ENCODE results near the gene TBC1D21. TPM values are rescaled to one million over a fixed set of nuclear protein-coding genes. Genes with fewer than 3 reads are reported as not detected.
A peak's percentile ranks its signal among the peaks of the same experiment; 100 is the strongest.

The TBC1D21 gene
- total RNA-seq, 4 donors from 2014 or later: not detected

DNA sequence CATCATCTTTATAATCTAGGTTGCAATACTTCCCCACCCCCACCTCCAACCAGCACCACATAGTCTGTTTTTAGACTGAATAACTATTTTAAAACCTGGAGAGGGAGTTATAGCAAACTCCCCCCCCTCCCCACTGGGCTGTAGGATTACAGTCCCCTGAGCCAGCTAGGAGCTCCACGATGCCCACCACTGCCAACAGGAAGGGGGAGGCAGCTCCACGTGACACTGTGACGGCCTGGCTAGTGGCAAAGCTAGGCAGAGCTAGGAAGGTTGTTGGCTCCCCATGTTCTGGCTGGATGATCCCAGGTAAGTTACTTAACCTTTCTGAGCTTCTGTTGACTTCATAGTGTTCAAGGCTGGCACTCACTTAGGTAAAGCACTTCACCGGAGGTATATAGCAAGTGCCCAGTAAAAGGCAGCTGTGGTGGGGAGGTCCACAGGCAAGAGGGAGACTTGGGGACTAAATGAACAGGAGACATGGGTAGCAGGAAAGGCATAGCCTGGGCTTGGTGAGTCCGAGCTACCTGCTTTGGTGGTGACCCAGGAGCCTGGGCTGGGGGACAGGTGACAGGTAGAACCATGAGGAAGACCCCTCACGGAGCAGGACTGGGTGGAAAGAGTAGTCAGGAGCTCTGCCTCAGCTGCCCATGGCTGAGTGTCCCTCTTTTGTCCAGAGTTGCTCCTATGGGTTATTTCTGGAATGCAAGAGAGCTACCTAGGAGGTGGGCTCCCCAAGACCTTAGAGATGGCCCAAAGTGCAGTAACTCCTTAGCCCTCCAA is 4.0 kb upstream of the TBC1D21 start:
- no peaks in the 10 kb centered on the region for H3K27me3 ChIP-seq
- no peak for TF ChIP-seq POLR2A (IDR thresholded peaks at IDR 0.05)
- no peak for TF ChIP-seq CTCF (IDR thresholded peaks at IDR 0.05)
- no peaks in the 10 kb centered on the region for H3K9me3 ChIP-seq
- H3K4me3 ChIP-seq: no peak overlapping the region
- no peak for DNase-seq
- no peaks in the 10 kb centered on the region for H3K36me3 ChIP-seq
- no peak overlapping the region for H3K27ac ChIP-seq
- H3K4me1 ChIP-seq: no peaks in the 10 kb centered on the region

DNA sequence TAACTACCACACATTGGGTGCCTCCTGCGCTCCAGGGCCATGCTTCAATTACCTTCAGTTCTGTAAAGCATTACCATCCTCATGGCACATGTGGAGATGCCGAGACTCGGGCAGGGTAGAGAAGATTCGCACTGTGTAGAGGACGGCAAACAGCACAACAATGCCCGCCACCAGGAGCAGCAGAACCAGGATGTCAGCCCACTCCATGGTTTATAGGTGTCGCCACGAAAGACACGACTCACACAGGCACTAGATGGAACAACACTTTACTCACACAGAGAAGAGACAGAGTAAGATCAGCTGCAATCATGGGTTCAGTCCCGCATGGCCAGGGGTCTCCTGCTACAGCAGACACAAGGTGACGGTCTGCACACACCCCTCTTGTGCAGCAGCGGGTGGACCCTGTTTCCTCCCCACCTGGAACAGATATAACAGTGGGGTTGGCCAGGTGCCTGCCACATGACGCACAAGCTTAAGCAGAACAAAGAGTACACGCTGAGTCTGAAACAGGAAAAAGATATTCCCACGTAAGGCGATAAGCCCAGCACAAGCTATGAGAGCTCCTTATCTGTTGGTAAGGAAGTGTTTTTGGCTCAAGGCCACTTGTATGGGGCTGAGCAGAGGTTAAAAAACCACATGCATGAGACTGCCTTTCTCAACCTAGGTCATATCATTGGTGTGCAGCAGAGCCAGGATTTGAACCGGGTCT is 2.5 kb upstream of the TBC1D21 start:
- Histone ChIP-seq H3K9me3 (no peaks in the 10 kb centered on the region), H3K27ac (no peak overlapping the region), H3K36me3 (no peaks in the 10 kb centered on the region), H3K4me3 (no peak overlapping the region), H3K27me3 (no peaks in the 10 kb centered on the region), H3K4me1 (no peaks in the 10 kb centered on the region)
- peak in 2 of 3 donors; percentile 69 to 71 for DNase-seq
- TF ChIP-seq CTCF (IDR thresholded peaks at IDR 0.05): no peak
- TF ChIP-seq POLR2A (IDR thresholded peaks at IDR 0.05): no peak

DNA sequence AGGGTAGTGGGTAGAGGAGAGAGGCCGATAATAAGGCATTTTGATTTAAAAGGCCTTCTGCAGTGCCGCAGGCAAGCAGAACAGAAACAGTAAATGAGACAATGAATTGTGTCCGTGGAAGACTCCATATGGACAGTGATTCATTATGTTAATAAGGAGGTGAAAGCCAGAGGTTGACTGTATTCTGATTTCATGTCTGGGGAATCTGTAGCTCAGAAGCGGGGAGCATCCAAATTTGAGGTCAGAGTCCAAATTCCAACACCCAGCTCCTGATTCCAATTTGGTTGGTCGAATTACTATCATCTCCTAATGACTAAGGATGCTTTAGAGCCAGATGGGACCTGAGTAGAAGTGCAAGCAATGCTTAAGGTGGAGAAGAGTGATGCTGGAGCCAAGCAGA is 1.0 kb upstream of the TBC1D21 start:
- H3K4me3 ChIP-seq: no peak overlapping the region
- no peak for TF ChIP-seq POLR2A (IDR thresholded peaks at IDR 0.05)
- TF ChIP-seq CTCF (IDR thresholded peaks at IDR 0.05): no peak
- no peak overlapping the region for H3K27ac ChIP-seq
- H3K9me3 ChIP-seq: no peaks in the 10 kb centered on the region
- no peaks in the 10 kb centered on the region for H3K4me1 ChIP-seq
- H3K27me3 ChIP-seq: no peaks in the 10 kb centered on the region
- H3K36me3 ChIP-seq: no peaks in the 10 kb centered on the region
- DNase-seq: no peak

DNA sequence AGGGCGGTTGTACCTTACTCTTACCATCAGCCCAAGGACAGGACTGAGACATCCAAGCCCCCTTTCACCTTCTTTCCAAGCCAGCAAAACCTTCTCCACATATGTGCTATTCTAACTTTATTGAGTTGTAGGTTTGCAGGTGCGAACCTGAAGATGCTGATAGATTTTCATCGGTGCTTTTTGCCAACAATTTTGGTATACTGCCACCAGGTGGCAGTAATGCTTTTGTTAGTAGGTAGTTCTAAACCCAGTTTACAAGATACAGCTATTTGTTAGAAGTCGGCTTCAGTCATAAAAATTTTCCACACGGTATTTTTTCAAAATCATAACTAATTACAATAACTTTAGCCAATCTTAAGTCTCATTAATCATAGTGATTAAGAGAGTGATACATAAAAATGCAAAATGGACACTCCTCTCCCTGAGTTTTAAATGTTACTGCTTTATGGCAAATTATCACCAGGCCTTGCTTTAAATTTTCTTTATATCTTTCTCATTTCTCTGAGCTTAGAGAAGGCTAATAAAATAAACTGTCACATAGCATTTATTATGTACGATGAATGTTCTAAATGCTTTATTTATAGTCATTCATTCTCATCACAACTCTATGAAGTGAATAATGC is 636 bp downstream of the TBC1D21 start:
- H3K27me3 ChIP-seq: no peaks in the 10 kb centered on the region
- no peaks in the 10 kb centered on the region for H3K36me3 ChIP-seq
- DNase-seq: peak in 2 of 3 donors; percentile 19 to 74
- H3K27ac ChIP-seq: no peak overlapping the region
- H3K4me3 ChIP-seq: no peak overlapping the region
- H3K9me3 ChIP-seq: no peaks in the 10 kb centered on the region
- no peaks in the 10 kb centered on the region for H3K4me1 ChIP-seq
- TF ChIP-seq CTCF (IDR thresholded peaks at IDR 0.05) (peak in 5 of 6 experiments; percentile 71 to 80 (median 76)), POLR2A (IDR thresholded peaks at IDR 0.05) (no peak)

- no peak for DNase-seq
- H3K27me3 ChIP-seq: no peaks in the 10 kb centered on the region
- no peaks in the 10 kb centered on the region for H3K4me1 ChIP-seq
- no peak for TF ChIP-seq CTCF (IDR thresholded peaks at IDR 0.05)
- TF ChIP-seq POLR2A (IDR thresholded peaks at IDR 0.05): no peak
- H3K27ac ChIP-seq: no peak overlapping the region
- no peak overlapping the region for H3K4me3 ChIP-seq
- no peaks in the 10 kb centered on the region for H3K9me3 ChIP-seq
- H3K36me3 ChIP-seq: no peaks in the 10 kb centered on the region
These were observed 6.1 kb downstream of the TBC1D21 start for GRCh38 chr15:73879426-73879825.
